Measurements from ENCODE around the gene COQ8B.
"Not testable (repeated sequence)": the region's sequence is repeated elsewhere in the genome, so short reads cannot be mapped to it uniquely, and the experiment has no call there.

Gene COQ8B

GRCh38 chr19:40716482-40717324, at the start of gene COQ8B, which contains the start of gene ITPKC:
COQ8B (minus strand) TSS chr19:40716886; CDS start chr19:40714632, 2,254 bp downstream.
ITPKC (plus strand) TSS chr19:40717112; CDS start chr19:40717136, 24 bp downstream.
- Histone ChIP-seq H3K9me3 (ENCODE audit: control insufficient read depth, insufficient read depth, low read length) (no peaks in the 10 kb centered on the region), H3K27me3 (ENCODE audit: control insufficient read depth, insufficient read depth, low read length) (no peaks in the 10 kb centered on the region), H3K4me3 (ENCODE audit: low read depth, low read length) (peak within 1 kb of the TSS; percentile 88), H3K36me3 (ENCODE audit: control insufficient read depth, insufficient read depth, low read length) (no peaks in the 10 kb centered on the region), H3K9ac (ENCODE audit: low read depth, low read length) (peak within 1 kb of the TSS; percentile 18), H3K4me1 (ENCODE audit: control insufficient read depth, insufficient read depth, low read length) (peaks cover 13% of the 10 kb centered on the region)

- H3K4me3 ChIP-seq (ENCODE audit: low read depth, low read length); H3K4me1 ChIP-seq (ENCODE audit: control insufficient read depth, insufficient read depth, low read length); H3K9ac ChIP-seq (ENCODE audit: low read depth, low read length); H3K9me3 ChIP-seq (ENCODE audit: control insufficient read depth, insufficient read depth, low read length); H3K27me3 ChIP-seq (ENCODE audit: control insufficient read depth, insufficient read depth, low read length): not testable (repeated sequence)
- H3K36me3 ChIP-seq (ENCODE audit: control insufficient read depth, insufficient read depth, low read length) = peaks cover 46% of the 10 kb centered on the region
Observed at GRCh38 chr19:40766385-40766784, 49.7 kb upstream of the COQ8B start.

GRCh38 chr19:40763963-40764362, 47.3 kb upstream of the COQ8B start:
- Histone ChIP-seq H3K27me3 (ENCODE audit: control insufficient read depth, insufficient read depth, low read length) (no peaks in the 10 kb centered on the region), H3K4me3 (ENCODE audit: low read depth, low read length) (no peak overlapping the region), H3K9ac (ENCODE audit: low read depth, low read length) (no peak overlapping the region), H3K9me3 (ENCODE audit: control insufficient read depth, insufficient read depth, low read length) (no peaks in the 10 kb centered on the region), H3K4me1 (ENCODE audit: control insufficient read depth, insufficient read depth, low read length) (no peaks in the 10 kb centered on the region), H3K36me3 (ENCODE audit: control insufficient read depth, insufficient read depth, low read length) (peaks cover 69% of the 10 kb centered on the region)

- Histone ChIP-seq H3K9ac (ENCODE audit: low read depth, low read length) (no peak overlapping the region), H3K4me1 (ENCODE audit: control insufficient read depth, insufficient read depth, low read length) (no peaks in the 10 kb centered on the region), H3K9me3 (ENCODE audit: control insufficient read depth, insufficient read depth, low read length) (no peaks in the 10 kb centered on the region), H3K4me3 (ENCODE audit: low read depth, low read length) (no peak overlapping the region), H3K36me3 (ENCODE audit: control insufficient read depth, insufficient read depth, low read length) (peaks cover 71% of the 10 kb centered on the region), H3K27me3 (ENCODE audit: control insufficient read depth, insufficient read depth, low read length) (no peaks in the 10 kb centered on the region)
Observed at GRCh38 chr19:40763526-40763925, 46.8 kb upstream of the COQ8B start.

GRCh38 chr19:40762754-40763470, 46.2 kb upstream of the COQ8B start:
- Histone ChIP-seq H3K9ac (ENCODE audit: low read depth, low read length) (no peak overlapping the region), H3K4me1 (ENCODE audit: control insufficient read depth, insufficient read depth, low read length) (no peaks in the 10 kb centered on the region), H3K36me3 (ENCODE audit: control insufficient read depth, insufficient read depth, low read length) (peaks cover 77% of the 10 kb centered on the region), H3K9me3 (ENCODE audit: control insufficient read depth, insufficient read depth, low read length) (no peaks in the 10 kb centered on the region), H3K27me3 (ENCODE audit: control insufficient read depth, insufficient read depth, low read length) (no peaks in the 10 kb centered on the region), H3K4me3 (ENCODE audit: low read depth, low read length) (no peak overlapping the region)

GRCh38 chr19:40759352-40759751, 42.7 kb upstream of the COQ8B start:
- H3K4me1 ChIP-seq (ENCODE audit: control insufficient read depth, insufficient read depth, low read length) = peaks cover 4% of the 10 kb centered on the region
- H3K4me3 ChIP-seq (ENCODE audit: low read depth, low read length) = no peak overlapping the region
- no peaks in the 10 kb centered on the region for H3K9me3 ChIP-seq (ENCODE audit: control insufficient read depth, insufficient read depth, low read length)
- H3K36me3 ChIP-seq (ENCODE audit: control insufficient read depth, insufficient read depth, low read length) = peaks cover 78% of the 10 kb centered on the region
- no peaks in the 10 kb centered on the region for H3K27me3 ChIP-seq (ENCODE audit: control insufficient read depth, insufficient read depth, low read length)
- H3K9ac ChIP-seq (ENCODE audit: low read depth, low read length) = no peak overlapping the region

- Histone ChIP-seq H3K4me3 (ENCODE audit: low read depth, low read length) (no peak overlapping the region), H3K36me3 (ENCODE audit: control insufficient read depth, insufficient read depth, low read length) (peaks cover 75% of the 10 kb centered on the region), H3K9ac (ENCODE audit: low read depth, low read length) (no peak overlapping the region)
Observed at GRCh38 chr19:40758491-40758890, 41.8 kb upstream of the COQ8B start.

GRCh38 chr19:40756502-40757110, 39.9 kb upstream of the COQ8B start:
- Histone ChIP-seq H3K36me3 (ENCODE audit: control insufficient read depth, insufficient read depth, low read length) (peaks cover 61% of the 10 kb centered on the region), H3K4me1 (ENCODE audit: control insufficient read depth, insufficient read depth, low read length) (peaks cover 5% of the 10 kb centered on the region), H3K9ac (ENCODE audit: low read depth, low read length) (peak overlapping the region; percentile 26), H3K4me3 (ENCODE audit: low read depth, low read length) (no peak overlapping the region), H3K9me3 (ENCODE audit: control insufficient read depth, insufficient read depth, low read length) (no peaks in the 10 kb centered on the region), H3K27me3 (ENCODE audit: control insufficient read depth, insufficient read depth, low read length) (no peaks in the 10 kb centered on the region)

More at GRCh38 chr19:40758491-40758890, 41.8 kb upstream of the COQ8B start:
- Histone ChIP-seq H3K9me3 (ENCODE audit: control insufficient read depth, insufficient read depth, low read length) (no peaks in the 10 kb centered on the region), H3K27me3 (ENCODE audit: control insufficient read depth, insufficient read depth, low read length) (no peaks in the 10 kb centered on the region), H3K4me1 (ENCODE audit: control insufficient read depth, insufficient read depth, low read length) (peaks cover 5% of the 10 kb centered on the region)

GRCh38 chr19:40755791-40756190, 39.1 kb upstream of the COQ8B start:
- no peak overlapping the region for H3K4me3 ChIP-seq (ENCODE audit: low read depth, low read length)
- H3K9ac ChIP-seq (ENCODE audit: low read depth, low read length) = no peak overlapping the region
- peaks cover 54% of the 10 kb centered on the region for H3K36me3 ChIP-seq (ENCODE audit: control insufficient read depth, insufficient read depth, low read length)
- no peaks in the 10 kb centered on the region for H3K27me3 ChIP-seq (ENCODE audit: control insufficient read depth, insufficient read depth, low read length)
- peaks cover 5% of the 10 kb centered on the region for H3K4me1 ChIP-seq (ENCODE audit: control insufficient read depth, insufficient read depth, low read length)
- H3K9me3 ChIP-seq (ENCODE audit: control insufficient read depth, insufficient read depth, low read length) = no peaks in the 10 kb centered on the region

- Histone ChIP-seq H3K4me1 (ENCODE audit: control insufficient read depth, insufficient read depth, low read length) (peaks cover 5% of the 10 kb centered on the region), H3K9me3 (ENCODE audit: control insufficient read depth, insufficient read depth, low read length) (no peaks in the 10 kb centered on the region), H3K27me3 (ENCODE audit: control insufficient read depth, insufficient read depth, low read length) (no peaks in the 10 kb centered on the region), H3K36me3 (ENCODE audit: control insufficient read depth, insufficient read depth, low read length) (peaks cover 48% of the 10 kb centered on the region), H3K4me3 (ENCODE audit: low read depth, low read length) (no peak overlapping the region), H3K9ac (ENCODE audit: low read depth, low read length) (no peak overlapping the region)
Observed at GRCh38 chr19:40755248-40755624, 38.5 kb upstream of the COQ8B start.

GRCh38 chr19:40754611-40755247, 38.0 kb upstream of the COQ8B start:
- Histone ChIP-seq H3K27me3 (ENCODE audit: control insufficient read depth, insufficient read depth, low read length) (no peaks in the 10 kb centered on the region), H3K36me3 (ENCODE audit: control insufficient read depth, insufficient read depth, low read length) (peaks cover 43% of the 10 kb centered on the region), H3K9me3 (ENCODE audit: control insufficient read depth, insufficient read depth, low read length) (no peaks in the 10 kb centered on the region), H3K4me1 (ENCODE audit: control insufficient read depth, insufficient read depth, low read length) (peaks cover 8% of the 10 kb centered on the region), H3K4me3 (ENCODE audit: low read depth, low read length) (no peak overlapping the region), H3K9ac (ENCODE audit: low read depth, low read length) (no peak overlapping the region)
